HG03378 (cell line): Measurements from ENCODE around the gene LRBA.
"Not testable (repeated sequence)": the region's sequence is repeated elsewhere in the genome, so short reads cannot be mapped to it uniquely, and the experiment has no call there.

Experiments used
- ATAC-seq: cut with Tn5 transposase; IDR thresholded peaks from one replicate; pipeline ENCODE4 v1.9.1; 2021; ENCODE audit warnings: mild to moderate bottlenecking, moderate library complexity; ENCODE audit not compliant: unreplicated experiment

LRBA gene

GRCh38 chr4:150943818-150944217 is 71.3 kb downstream of the LRBA start:
- no peak for ATAC-seq

- no peak for ATAC-seq
These were observed 72.0 kb downstream of the LRBA start for GRCh38 chr4:150943126-150943525.

- ATAC-seq, result no peak
These were observed 72.5 kb downstream of the LRBA start for GRCh38 chr4:150942539-150942938.

GRCh38 chr4:150940123-150940522 is 75.0 kb downstream of the LRBA start:
- ATAC-seq, result no peak

GRCh38 chr4:150939530-150939929 is 75.6 kb downstream of the LRBA start:
- ATAC-seq, result no peak

GRCh38 chr4:150938873-150939499 is 76.1 kb downstream of the LRBA start:
- ATAC-seq, result no peak

GRCh38 chr4:150938417-150938816 is 76.7 kb downstream of the LRBA start:
- ATAC-seq, result no peak

- ATAC-seq, result no peak
These were observed 81.1 kb downstream of the LRBA start for GRCh38 chr4:150934022-150934421.

- ATAC-seq, result no peak
These were observed 83.3 kb downstream of the LRBA start for GRCh38 chr4:150931796-150932195.

- no peak for ATAC-seq
These were observed 84.1 kb downstream of the LRBA start for GRCh38 chr4:150931005-150931404.

- ATAC-seq, result no peak
These were observed 91.1 kb downstream of the LRBA start for GRCh38 chr4:150923945-150924344.

GRCh38 chr4:150921486-150921885 is 93.6 kb downstream of the LRBA start:
- not testable (repeated sequence) for ATAC-seq

- ATAC-seq, result not testable (repeated sequence)
These were observed 96.5 kb downstream of the LRBA start for GRCh38 chr4:150918562-150918961.

GRCh38 chr4:150911326-150911725 is 103.8 kb downstream of the LRBA start:
- no peak for ATAC-seq

- no peak for ATAC-seq
These were observed 106.0 kb downstream of the LRBA start for GRCh38 chr4:150909116-150909515.

GRCh38 chr4:150906987-150907633 is 108.0 kb downstream of the LRBA start:
- no peak for ATAC-seq

- ATAC-seq, result no peak
These were observed 110.4 kb downstream of the LRBA start for GRCh38 chr4:150904671-150905070.

- no peak for ATAC-seq
These were observed 111.5 kb downstream of the LRBA start for GRCh38 chr4:150903603-150904002.

- ATAC-seq, result no peak
These were observed 118.6 kb downstream of the LRBA start for GRCh38 chr4:150896497-150896896.

- ATAC-seq, result no peak
These were observed 124.8 kb downstream of the LRBA start for GRCh38 chr4:150890246-150890645.

- no peak for ATAC-seq
These were observed 125.8 kb downstream of the LRBA start for GRCh38 chr4:150889306-150889705.

- no peak for ATAC-seq
These were observed 126.5 kb downstream of the LRBA start for GRCh38 chr4:150888625-150889024.

GRCh38 chr4:150888217-150888616 is 126.9 kb downstream of the LRBA start:
- no peak for ATAC-seq
